ENCODE data around the gene ARMC9. TPM values are rescaled to one million over a fixed set of nuclear protein-coding genes. Genes with fewer than 3 reads are reported as not detected.

The ARMC9 gene
- total and polyA plus RNA-seq, 8 donors = 11.4 to 40.6 (median 13.9) TPM

DNA sequence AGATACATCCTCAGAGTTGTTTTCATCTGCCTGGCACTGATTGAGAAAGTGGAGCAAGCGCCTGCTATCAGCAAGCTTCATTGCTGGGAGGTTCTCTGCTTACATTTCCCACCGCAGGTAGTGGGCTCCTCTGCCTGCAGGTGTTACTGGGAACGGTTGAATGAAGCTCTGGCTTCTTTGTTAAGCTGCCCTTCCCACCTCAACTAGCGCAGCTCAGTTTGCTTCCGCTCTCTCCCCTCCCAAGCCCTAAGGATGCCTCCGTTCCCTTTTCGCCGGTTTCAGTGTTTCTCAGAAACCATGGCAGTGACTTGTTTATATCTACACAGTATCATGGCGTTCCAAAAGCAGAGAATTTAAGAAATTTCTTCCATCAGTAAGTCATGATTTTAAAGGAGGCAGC, 124.9 kb downstream of the ARMC9 start:
- Histone ChIP-seq H3K4me3 (no peak overlapping the region), H3K4me1 (peaks cover 0 to 27% of the 10 kb centered on the region in 2 donors), H3K27ac (no peak overlapping the region), H3K36me3 (no peaks in the 10 kb centered on the region), H3K27me3 (no peaks in the 10 kb centered on the region), H3K9me3 (no peaks in the 10 kb centered on the region)
- DNase-seq (no peak), ATAC-seq (no peak)
- TF ChIP-seq, protein P1, sequence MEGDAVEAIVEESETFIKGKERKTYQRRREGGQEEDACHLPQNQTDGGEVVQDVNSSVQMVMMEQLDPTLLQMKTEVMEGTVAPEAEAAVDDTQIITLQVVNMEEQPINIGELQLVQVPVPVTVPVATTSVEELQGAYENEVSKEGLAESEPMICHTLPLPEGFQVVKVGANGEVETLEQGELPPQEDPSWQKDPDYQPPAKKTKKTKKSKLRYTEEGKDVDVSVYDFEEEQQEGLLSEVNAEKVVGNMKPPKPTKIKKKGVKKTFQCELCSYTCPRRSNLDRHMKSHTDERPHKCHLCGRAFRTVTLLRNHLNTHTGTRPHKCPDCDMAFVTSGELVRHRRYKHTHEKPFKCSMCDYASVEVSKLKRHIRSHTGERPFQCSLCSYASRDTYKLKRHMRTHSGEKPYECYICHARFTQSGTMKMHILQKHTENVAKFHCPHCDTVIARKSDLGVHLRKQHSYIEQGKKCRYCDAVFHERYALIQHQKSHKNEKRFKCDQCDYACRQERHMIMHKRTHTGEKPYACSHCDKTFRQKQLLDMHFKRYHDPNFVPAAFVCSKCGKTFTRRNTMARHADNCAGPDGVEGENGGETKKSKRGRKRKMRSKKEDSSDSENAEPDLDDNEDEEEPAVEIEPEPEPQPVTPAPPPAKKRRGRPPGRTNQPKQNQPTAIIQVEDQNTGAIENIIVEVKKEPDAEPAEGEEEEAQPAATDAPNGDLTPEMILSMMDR (IDR thresholded peaks at IDR 0.05) = no peak
- intact Hi-C loops (cut with DNase I) = no loop called here

DNA sequence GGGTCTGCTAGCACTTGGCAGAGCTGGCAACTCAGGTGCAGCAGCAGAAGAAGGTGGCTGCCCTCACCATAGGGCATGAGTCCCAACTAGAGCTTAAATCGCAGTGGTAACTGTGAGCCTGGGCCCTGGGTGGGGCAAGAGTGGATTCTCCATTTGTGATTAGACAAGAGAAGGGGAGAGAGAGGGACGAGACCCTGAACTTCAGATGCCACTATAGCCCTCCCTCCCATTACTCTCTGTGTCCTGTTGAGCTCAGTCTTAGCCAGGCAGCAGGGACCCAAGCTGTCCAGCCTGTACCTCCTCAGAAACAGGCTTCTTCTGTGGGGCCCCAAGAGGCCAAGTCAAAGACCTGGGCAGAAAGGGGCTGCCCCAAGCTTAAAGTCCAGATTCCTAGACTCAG, 127.4 kb downstream of the ARMC9 start:
- intact Hi-C loops (cut with DNase I) = no loop called here
- Histone ChIP-seq H3K9me3 (no peaks in the 10 kb centered on the region), H3K4me3 (no peak overlapping the region), H3K36me3 (peaks cover 0 to 8% of the 10 kb centered on the region in 2 donors), H3K27ac (no peak overlapping the region), H3K4me1 (peaks cover 0 to 19% of the 10 kb centered on the region in 2 donors), H3K27me3 (no peaks in the 10 kb centered on the region)
- no peak for DNase-seq
- no peak for ATAC-seq
- TF ChIP-seq, protein P1 (IDR thresholded peaks at IDR 0.05) = no peak

DNA sequence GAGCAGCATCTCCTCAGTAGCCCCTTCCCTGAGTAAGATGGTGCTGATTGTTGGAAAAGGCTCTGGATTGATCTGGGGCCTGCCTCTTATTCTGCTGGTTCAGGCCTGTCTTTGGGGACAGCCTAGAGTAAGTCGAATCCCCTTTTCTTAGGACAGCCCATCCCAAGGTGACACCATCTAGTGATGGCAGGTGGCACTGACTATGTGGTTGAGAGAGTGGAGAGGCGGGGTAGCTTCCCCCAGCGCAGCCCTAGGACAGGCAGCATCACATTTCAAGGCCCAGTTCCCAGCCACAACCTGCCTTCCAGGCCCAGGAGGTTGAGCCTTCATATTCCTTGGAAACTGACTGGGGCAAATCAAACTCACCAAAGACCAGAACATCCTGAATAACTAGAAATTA, 128.0 kb downstream of the ARMC9 start:
- Histone ChIP-seq H3K27ac (no peak overlapping the region), H3K4me3 (no peak overlapping the region), H3K9me3 (no peaks in the 10 kb centered on the region), H3K36me3 (peaks cover 0 to 8% of the 10 kb centered on the region in 2 donors), H3K27me3 (no peaks in the 10 kb centered on the region), H3K4me1 (peaks cover 0 to 13% of the 10 kb centered on the region in 2 donors)
- TF ChIP-seq, protein P1 (IDR thresholded peaks at IDR 0.05) = no peak
- intact Hi-C loops (cut with DNase I) = no loop called here
- DNase-seq (no peak), ATAC-seq (no peak)

- TF ChIP-seq, protein P1 (IDR thresholded peaks at IDR 0.05) = no peak
- intact Hi-C loops (cut with DNase I) = no loop called here
- no peak for DNase-seq
- no peak overlapping the region for H3K27ac ChIP-seq
- no peaks in the 10 kb centered on the region for H3K4me1 ChIP-seq
- H3K36me3 ChIP-seq = peaks cover 0 to 29% of the 10 kb centered on the region in 2 donors
- H3K9me3 ChIP-seq = no peaks in the 10 kb centered on the region
- no peak for ATAC-seq
- H3K27me3 ChIP-seq = no peaks in the 10 kb centered on the region
- no peak overlapping the region for H3K4me3 ChIP-seq
These were observed 131.9 kb downstream of the ARMC9 start for GRCh38 chr2:231330311-231330710.

GRCh38 chr2:231331533-231331932, 133.1 kb downstream of the ARMC9 start:
- H3K4me3 ChIP-seq = no peak overlapping the region
- no peaks in the 10 kb centered on the region for H3K4me1 ChIP-seq
- DNase-seq (no peak), ATAC-seq (no peak)
- intact Hi-C loops (cut with DNase I) = no loop called here
- H3K27ac ChIP-seq = no peak overlapping the region
- H3K9me3 ChIP-seq = no peaks in the 10 kb centered on the region
- peaks cover 0 to 29% of the 10 kb centered on the region in 2 donors for H3K36me3 ChIP-seq
- H3K27me3 ChIP-seq = no peaks in the 10 kb centered on the region
- TF ChIP-seq, protein P1 (IDR thresholded peaks at IDR 0.05) = no peak
